Glomerular endothelial cell (primary cell): ENCODE results near the gene MAP3K7. TPM values are rescaled to one million over a fixed set of nuclear protein-coding genes. Genes with fewer than 3 reads are reported as not detected.
"Not testable (repeated sequence)": the region's sequence is repeated elsewhere in the genome, so short reads cannot be mapped to it uniquely, and the experiment has no call there.

Source experiments
- DNase-seq: peaks from one replicate; pipeline ENCODE4 v3.0.0-alpha.2; 2011; ENCODE audit warnings: low read depth, low spot score; ENCODE audit errors: extremely low read depth
- total RNA-seq: library from RNA; depleted of rRNA; stranded (reverse); fragments of >200 nt; gene quantifications from 2 replicates; pipeline ENCODE4 v1.2.3, GENCODE V29; 2015

MAP3K7 gene
- total RNA-seq, 1 donor from 2014 or later = 24.4 TPM

DNA sequence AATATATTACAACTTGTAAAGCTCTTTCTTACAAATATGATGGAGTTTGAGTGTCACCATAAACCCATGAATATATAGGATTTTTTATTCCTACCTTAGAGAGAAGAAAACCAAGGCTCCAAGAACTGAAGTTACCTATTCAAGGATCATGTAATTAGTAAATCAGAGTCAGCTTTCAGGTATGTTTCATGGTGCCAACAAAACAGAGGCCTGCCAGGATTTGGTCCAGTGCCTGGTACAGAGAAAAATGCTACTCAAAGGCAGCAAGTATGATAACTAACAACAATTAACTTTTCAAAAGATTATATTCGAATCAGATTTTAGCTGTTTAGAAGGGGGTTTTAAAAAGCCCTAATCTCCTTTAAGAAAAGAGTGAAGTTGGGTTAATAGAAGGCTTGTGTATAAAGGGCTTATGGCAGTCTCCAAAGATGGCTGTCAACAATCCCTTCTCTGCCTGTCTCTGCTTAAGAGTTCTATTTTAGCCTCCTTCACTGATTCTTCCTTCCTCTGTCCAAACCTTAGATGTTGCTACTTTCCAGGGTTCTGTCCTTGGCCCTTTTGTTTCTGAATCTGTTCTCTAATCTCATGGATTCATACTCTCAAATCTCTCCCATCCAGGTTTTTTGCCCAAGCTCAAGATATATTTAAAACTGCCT, 7.8 kb downstream of the MAP3K7 start:
- no peak for DNase-seq

- DNase-seq = no peak
Measured at GRCh38 chr6:90575267-90575666, 11.6 kb downstream of the MAP3K7 start.

- DNase-seq = no peak
Measured at GRCh38 chr6:90574610-90575009, 12.3 kb downstream of the MAP3K7 start.

GRCh38 chr6:90573624-90574023, 13.2 kb downstream of the MAP3K7 start:
- DNase-seq = no peak

DNA sequence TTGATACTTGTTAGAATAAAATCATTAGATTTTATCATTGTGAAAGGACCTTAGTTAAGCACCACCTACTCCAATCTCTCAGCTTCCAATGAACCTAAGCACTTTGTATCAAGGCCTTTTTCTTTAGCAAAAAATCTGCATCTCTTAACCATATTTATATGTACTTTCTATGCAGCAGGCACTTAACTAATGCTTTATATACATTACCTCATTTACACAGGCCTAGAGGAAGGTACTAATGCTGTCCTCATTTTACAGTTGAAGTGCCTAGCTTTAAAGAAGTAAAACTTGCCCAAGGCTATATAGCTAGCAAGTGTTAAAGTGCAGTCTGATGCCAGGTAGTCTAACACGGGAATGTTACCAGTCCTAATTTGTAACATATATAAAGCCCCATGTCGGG, 14.0 kb downstream of the MAP3K7 start:
- DNase-seq = no peak

- DNase-seq = no peak
Measured at GRCh38 chr6:90569223-90569622, 17.6 kb downstream of the MAP3K7 start.

- DNase-seq = not testable (repeated sequence)
Measured at GRCh38 chr6:90567682-90568081, 19.2 kb downstream of the MAP3K7 start.

DNA sequence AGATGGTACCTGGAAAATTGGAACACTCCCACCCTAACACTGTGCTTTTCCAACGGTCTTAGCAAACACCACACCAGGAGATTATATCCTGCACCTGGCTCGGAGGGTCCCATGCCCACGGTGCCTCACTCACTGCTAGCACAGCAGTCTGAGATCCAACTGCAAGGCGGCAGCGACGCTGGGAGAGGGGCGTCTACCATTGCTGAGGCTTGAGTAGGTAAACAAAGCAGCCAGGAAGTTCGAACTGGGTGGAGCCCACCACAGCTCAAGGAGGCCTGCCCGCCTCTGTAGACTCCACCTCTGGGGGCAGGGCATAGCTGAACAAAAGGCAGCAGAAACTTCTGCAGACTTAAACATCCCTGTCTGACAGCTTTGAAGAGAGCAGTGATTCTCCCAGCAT, 24.5 kb downstream of the MAP3K7 start:
- not testable (repeated sequence) for DNase-seq

DNA sequence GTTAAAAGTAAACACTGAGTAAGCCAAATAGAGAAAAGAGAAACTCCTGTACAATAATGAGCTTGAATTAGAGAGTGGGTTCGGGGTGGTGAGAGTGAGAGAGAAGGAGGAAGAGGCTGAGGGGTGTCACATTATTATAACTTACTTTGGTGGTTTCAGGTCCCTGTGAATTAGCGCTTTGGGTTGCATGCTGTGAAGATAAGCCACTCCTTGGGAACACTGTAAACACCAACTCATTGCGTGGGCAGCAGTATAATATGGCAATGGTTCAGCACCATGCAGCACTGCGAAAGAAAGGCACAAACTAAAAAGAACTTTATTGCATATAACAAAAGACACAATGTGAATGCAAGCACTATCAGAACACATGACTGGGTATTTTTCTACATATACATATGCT, 26.9 kb downstream of the MAP3K7 start:
- DNase-seq = no peak

- DNase-seq = no peak
Measured at GRCh38 chr6:90557006-90557405, 29.9 kb downstream of the MAP3K7 start.

DNA sequence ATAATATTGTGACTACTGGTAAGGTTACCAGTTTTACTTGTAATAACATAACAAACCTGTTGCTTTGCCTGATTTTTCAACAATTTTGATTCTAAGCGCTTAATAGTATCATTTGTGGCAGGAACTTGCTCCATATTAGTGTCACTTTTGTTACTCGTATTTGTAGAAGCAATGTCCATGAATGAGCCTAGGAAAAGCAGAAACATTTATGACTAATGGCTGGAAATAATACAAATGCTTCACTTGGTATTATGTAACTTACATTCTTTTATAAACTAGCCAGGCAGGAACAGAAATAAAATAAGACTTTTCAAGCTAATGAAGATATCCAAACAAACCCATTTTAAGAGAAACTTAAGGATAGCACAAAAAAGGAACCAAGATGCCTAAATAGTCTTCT, 38.9 kb downstream of the MAP3K7 start:
- no peak for DNase-seq

- no peak for DNase-seq
Measured at GRCh38 chr6:90547079-90547478, 39.8 kb downstream of the MAP3K7 start.

- DNase-seq = no peak
Measured at GRCh38 chr6:90545448-90545847, 41.4 kb downstream of the MAP3K7 start.

DNA sequence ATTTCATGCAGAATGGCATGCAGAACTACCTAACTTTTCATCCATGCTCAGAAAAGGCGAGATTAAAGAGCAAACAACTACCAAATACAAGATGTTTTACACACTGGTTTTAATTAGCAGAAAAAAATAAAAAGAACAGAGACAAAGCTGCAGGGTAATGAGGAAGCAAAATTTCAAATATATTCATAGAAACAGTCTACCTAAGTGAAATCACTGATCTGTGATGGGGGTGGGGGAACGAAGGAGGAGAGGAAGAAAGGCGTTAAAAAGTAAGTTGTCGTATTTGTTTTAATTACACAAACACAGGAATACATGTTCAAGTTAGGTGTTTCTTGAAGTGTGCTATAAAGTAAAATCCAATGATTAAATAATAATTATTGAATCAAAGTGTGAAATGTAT, 42.1 kb downstream of the MAP3K7 start:
- no peak for DNase-seq

GRCh38 chr6:90544081-90544480, 42.8 kb downstream of the MAP3K7 start:
- DNase-seq = no peak

- DNase-seq = no peak
Measured at GRCh38 chr6:90541221-90541620, 45.7 kb downstream of the MAP3K7 start.

DNA sequence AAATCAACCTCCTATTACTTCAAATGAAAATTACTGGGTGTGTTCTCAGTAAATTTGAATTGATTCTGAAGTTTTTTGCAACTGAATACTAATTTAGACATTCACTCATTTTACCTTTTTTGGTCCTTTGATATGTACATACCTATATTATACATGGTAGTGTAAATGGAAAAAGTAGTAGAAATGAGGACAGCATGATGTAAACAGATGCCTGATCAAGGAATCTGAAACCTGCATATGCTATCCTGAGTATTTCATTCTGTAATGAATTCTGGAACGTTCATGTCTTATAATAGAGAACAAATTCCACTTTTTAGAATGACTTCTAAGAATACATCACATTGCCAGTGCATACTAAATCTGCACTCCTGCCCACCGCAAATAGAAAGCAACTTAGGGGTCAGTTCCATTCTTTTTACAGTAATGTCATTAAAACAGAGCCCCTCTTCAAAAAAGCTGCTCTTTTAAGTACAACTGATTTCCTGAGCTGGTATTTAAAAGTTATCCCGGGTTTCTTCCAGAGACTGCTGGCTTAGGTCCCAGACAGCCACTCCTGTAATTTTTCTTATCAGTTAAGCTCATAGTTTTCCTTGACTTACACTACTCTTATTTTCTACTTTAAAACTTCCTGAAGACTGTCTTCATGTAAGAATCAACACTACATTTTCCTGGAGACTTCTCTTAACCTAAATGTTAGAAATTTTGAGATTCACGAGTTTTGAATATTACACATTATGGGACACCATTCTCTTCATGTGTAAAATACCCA, 48.4 kb downstream of the MAP3K7 start:
- DNase-seq = no peak

DNA sequence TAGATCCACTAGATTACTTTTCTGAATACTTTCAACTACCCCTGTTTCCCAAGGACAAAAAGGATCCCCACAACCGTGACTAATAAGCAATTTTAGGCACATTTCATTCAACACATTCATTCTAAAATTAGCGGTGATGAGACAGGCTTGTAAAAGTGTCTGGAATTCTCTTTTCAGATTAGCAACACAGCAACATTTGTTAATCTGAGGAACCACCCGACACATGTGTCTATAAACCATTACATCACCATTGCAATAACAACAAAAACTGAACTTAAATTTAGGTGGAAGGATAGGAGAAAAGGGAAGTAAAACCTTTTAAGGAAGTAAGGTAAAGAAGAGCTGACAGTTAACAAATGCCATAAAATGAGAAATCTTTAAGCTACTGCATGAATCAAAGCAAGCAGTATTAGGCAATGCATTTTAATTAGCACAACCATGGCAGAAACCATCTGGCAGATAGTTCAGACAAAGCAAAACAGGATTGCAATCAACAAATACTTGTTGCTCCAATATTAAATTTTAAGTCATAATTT, 49.1 kb downstream of the MAP3K7 start:
- no peak for DNase-seq

- no peak for DNase-seq
Measured at GRCh38 chr6:90537027-90537426, 49.8 kb downstream of the MAP3K7 start.

- no peak for DNase-seq
Measured at GRCh38 chr6:90536520-90536919, 50.4 kb downstream of the MAP3K7 start.

DNA sequence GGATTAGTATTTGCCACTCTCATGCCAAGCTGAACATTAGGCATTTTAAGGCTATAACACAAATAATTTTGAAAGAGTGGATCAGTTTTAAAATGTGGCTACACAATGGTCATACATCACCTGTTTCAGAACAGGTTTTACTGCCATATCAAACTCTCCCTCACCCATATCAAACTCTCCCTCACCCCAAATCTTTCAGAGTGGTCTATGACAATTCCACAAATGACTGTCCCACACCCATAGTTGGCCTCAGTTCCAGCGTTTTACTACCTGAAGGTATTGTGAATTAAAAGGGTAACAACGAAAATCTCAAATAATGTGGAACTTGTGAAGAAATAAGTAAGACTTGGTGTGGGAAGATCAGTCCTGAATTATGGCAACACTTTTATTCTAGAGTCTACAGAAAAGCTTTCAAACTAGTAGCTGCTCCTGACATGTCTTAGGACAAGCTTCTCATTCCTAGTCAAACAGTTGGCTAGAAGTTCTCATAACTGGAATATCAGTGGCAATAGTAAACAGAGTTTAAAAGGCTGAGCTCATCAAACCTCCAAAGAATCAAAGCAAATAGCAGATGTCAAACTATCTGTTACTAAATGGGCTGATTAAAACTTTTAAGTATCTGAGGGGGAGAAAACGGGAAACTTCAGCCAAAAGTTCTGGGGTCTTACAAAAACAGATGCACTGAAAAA, 52.4 kb downstream of the MAP3K7 start:
- DNase-seq = no peak
